Effector memory CD4-positive, alpha-beta T cell (primary cell): ENCODE results near the gene GPR179.
"Not testable (repeated sequence)": the region's sequence is repeated elsewhere in the genome, so short reads cannot be mapped to it uniquely, and the experiment has no call there.

Experiments used
- DNase-seq, 3 donors: peaks; one replicate each; pipeline ENCODE4 v3.0.0-alpha.2; 2020
- H3K27ac ChIP-seq: 2 replicates; pipeline ENCODE4 v1.7.0; 2013; ENCODE audit warnings: mild to moderate bottlenecking, low read length, moderate library complexity; ENCODE audit not compliant: insufficient read depth, poor library complexity, severe bottlenecking
- H3K27me3 ChIP-seq: replicated peaks from 2 replicates; pipeline ENCODE4 v1.7.0; 2013; ENCODE audit warnings: mild to moderate bottlenecking, low read length; ENCODE audit not compliant: insufficient read depth, control insufficient read depth, poor library complexity, severe bottlenecking
- H3K36me3 ChIP-seq: 2 replicates; pipeline ENCODE4 v1.7.0; 2013; ENCODE audit warnings: mild to moderate bottlenecking, low read length, moderate library complexity; ENCODE audit not compliant: control insufficient read depth, insufficient read depth
- H3K4me1 ChIP-seq: 2 replicates; pipeline ENCODE4 v1.7.0; 2013; ENCODE audit warnings: low read length, mild to moderate bottlenecking; ENCODE audit not compliant: control insufficient read depth, insufficient read depth, poor library complexity, severe bottlenecking
- H3K4me3 ChIP-seq: 2 replicates; pipeline ENCODE4 v1.7.0; 2013; ENCODE audit warnings: low read length, low read depth, mild to moderate bottlenecking; ENCODE audit not compliant: insufficient read depth, poor library complexity, severe bottlenecking
- H3K9me3 ChIP-seq: 2 replicates; pipeline ENCODE4 v1.7.0; 2013; ENCODE audit warnings: mild to moderate bottlenecking, low read length, moderate library complexity; ENCODE audit not compliant: control insufficient read depth

GPR179 gene

GRCh38 chr17:38322897-38323296 lies 20.9 kb downstream of the GPR179 start:
- no peak for DNase-seq
- Histone ChIP-seq H3K4me1 (no peaks in the 10 kb centered on the region), H3K9me3 (no peaks in the 10 kb centered on the region), H3K36me3 (peaks cover 20% of the 10 kb centered on the region), H3K4me3 (no peak overlapping the region), H3K27me3 (no peaks in the 10 kb centered on the region), H3K27ac (no peak overlapping the region)

- Histone ChIP-seq H3K9me3 (no peaks in the 10 kb centered on the region), H3K4me1 (no peaks in the 10 kb centered on the region), H3K27me3 (no peaks in the 10 kb centered on the region), H3K4me3 (no peak overlapping the region), H3K36me3 (peaks cover 20% of the 10 kb centered on the region), H3K27ac (no peak overlapping the region)
- peak; percentile 34 to 55 (median 35) for DNase-seq
Observed at GRCh38 chr17:38322156-38322779, 21.5 kb downstream of the GPR179 start.

GRCh38 chr17:38320482-38320881 lies 23.3 kb downstream of the GPR179 start:
- DNase-seq, result no peak
- Histone ChIP-seq H3K9me3 (no peaks in the 10 kb centered on the region), H3K27me3 (no peaks in the 10 kb centered on the region), H3K36me3 (peaks cover 24% of the 10 kb centered on the region), H3K27ac (no peak overlapping the region), H3K4me3 (no peak overlapping the region), H3K4me1 (no peaks in the 10 kb centered on the region)

GRCh38 chr17:38317081-38317480 lies 26.7 kb downstream of the GPR179 start:
- no peak for DNase-seq
- H3K4me3 ChIP-seq, result no peak overlapping the region
- H3K27ac ChIP-seq, result no peak overlapping the region
- no peaks in the 10 kb centered on the region for H3K4me1 ChIP-seq
- H3K27me3 ChIP-seq, result no peaks in the 10 kb centered on the region
- no peaks in the 10 kb centered on the region for H3K9me3 ChIP-seq
- H3K36me3 ChIP-seq, result peaks cover 17% of the 10 kb centered on the region

GRCh38 chr17:38315497-38315896 lies 28.3 kb downstream of the GPR179 start:
- no peaks in the 10 kb centered on the region for H3K4me1 ChIP-seq

GRCh38 chr17:38296834-38297517 lies 46.8 kb downstream of the GPR179 start, which contains the start of gene MRPL45:
Gene MRPL45, plus strand, starts transcription at chr17:38297168. Its CDS starts 16 bp downstream, at chr17:38297184.
- not testable (repeated sequence) for H3K36me3 ChIP-seq, H3K4me1 ChIP-seq, H3K9me3 ChIP-seq, H3K27me3 ChIP-seq
- H3K27ac ChIP-seq, result peak within 1 kb of the TSS; percentile 69
- peak within 1 kb of the TSS; percentile 35 for H3K4me3 ChIP-seq
- peak; percentile 92 to 93 (median 93) for DNase-seq

More at GRCh38 chr17:38315497-38315896, 28.3 kb downstream of the GPR179 start:
- Histone ChIP-seq H3K27me3 (no peaks in the 10 kb centered on the region), H3K27ac (no peak overlapping the region), H3K4me3 (no peak overlapping the region), H3K36me3 (peaks cover 11% of the 10 kb centered on the region), H3K9me3 (no peaks in the 10 kb centered on the region)
- no peak for DNase-seq

- H3K9me3 ChIP-seq, H3K4me1 ChIP-seq, H3K27ac ChIP-seq, H3K36me3 ChIP-seq, DNase-seq, H3K4me3 ChIP-seq, H3K27me3 ChIP-seq: not testable (repeated sequence)
Observed at GRCh38 chr17:38295602-38296365, 48.0 kb downstream of the GPR179 start.

GRCh38 chr17:38289760-38290159 lies 54.0 kb downstream of the GPR179 start:
- not testable (repeated sequence) for H3K4me3 ChIP-seq, DNase-seq, H3K36me3 ChIP-seq, H3K4me1 ChIP-seq, H3K9me3 ChIP-seq, H3K27ac ChIP-seq, H3K27me3 ChIP-seq

GRCh38 chr17:38288217-38288827 lies 55.4 kb downstream of the GPR179 start:
- H3K36me3 ChIP-seq, H3K4me1 ChIP-seq, DNase-seq, H3K4me3 ChIP-seq, H3K9me3 ChIP-seq, H3K27ac ChIP-seq, H3K27me3 ChIP-seq: not testable (repeated sequence)
